ENCODE results near the gene GALNT9.

The GALNT9 gene

DNA sequence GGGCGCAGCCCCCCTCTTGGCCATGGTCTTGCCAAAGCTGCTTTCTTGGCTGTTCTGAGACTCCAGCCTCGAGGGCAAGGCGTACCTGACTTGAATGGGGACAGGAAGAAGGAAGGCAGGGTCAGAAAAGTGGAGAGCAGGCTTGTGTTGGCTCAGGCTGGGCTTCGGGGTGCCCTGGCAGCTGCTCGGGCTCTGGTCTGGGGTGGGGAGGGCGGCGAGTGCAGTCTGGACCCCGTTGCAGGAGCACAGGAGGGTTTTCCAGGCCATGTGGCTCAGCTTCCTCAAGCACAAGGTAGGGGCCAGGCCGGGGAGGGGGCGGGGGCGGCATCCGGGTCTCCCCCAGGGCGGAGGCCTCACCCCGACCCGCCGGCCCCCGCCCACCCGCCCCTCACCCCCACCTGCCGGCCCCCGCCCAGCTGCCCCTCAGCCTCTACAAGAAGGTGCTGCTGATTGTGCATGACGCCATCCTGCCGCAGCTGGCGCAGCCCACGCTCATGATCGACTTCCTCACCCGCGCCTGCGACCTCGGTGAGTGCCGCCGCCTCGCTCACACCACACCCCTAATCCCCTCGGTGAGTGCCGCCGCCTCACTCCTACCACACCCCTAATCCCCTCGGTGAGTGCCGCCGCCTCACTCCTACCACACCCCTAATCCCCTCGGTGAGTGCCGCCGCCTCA lies 180.9 kb downstream of the GALNT9 start:
- in situ Hi-C loops (cut with MboI; ENCODE audit: low pct_unique_long_range_greater_than_20kb, low sequenced_read_pairs) = no loop called here
- no peak for DNase-seq

DNA sequence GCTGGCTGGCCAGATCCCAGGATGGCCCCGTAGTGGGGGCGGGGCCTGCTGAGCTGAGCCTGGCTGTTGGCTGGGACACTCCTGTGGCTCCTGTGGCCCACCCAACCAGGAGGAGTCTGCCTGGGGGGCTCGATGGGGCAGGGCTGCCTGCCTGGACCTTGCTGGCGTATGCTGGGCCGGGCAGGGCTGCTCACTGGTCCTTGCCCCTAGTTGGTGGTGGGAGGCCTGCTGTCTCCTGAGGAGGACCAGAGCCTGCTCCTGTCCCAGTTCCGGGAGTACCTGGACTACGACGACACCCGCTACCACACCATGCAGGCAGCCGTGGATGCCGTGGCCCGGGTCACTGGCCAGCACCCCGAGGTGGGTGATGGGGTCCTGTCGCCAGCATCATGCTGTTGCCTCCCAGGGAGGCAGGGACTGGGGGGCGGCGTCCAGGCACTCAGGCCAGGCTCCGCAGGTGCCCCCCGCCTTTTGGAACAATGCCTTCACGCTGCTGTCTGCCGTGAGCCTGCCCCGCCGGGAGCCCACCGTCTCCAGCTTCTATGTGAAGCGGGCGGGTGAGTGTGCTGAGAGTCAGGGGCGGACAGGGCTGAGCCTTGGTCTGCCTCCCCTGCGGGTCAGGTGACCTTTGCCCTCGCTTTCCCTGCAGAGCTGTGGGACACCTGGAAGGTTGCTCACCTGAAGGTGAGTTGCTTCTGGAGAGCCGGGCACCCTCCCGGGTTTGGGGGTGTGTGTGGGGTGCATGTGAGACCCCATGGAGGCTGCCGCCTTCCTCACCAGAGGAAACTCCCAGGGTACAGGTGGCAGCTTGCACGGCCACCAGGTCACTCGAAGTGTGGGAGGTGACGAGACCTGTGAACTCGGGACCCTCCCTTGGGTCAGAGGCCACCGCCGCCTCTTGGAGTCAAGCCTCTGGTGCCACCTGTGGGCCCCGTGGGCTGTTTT lies 181.7 kb downstream of the GALNT9 start:
- in situ Hi-C loops (cut with MboI; ENCODE audit: low pct_unique_long_range_greater_than_20kb, low sequenced_read_pairs) = no loop called here
- DNase-seq = no peak

DNA sequence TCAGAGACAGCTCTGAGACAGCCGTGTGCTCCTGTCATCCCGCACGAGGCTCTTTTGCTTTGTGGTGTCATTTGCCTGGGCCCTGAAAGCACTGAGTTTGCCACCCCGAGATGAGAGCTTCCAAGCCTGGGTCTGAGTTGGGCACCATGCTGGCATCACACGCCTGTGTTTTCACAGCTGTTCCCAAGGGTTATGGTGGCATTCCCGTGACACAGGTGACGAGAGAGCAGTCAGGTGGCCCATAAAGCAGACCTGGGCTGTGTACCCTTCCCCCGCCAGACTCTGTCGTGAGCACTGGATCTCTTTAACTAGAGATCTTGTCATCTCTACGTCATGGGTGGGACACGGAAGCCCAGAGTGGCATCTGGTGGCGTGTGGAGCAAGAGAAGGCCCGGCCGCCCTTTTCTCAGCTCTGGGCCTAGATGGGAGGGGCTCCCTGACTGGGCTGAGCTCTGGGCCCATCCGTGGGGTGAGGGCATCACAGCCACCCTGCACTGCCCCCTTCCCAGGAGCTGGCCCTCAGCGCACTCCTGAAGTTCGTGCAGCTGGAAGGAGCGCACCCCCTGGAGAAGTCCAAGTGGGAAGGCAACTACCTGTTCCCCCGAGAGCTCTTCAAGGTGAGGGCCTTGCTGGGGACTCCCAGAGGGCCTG lies 182.5 kb downstream of the GALNT9 start:
- no peak for DNase-seq
- in situ Hi-C loops (cut with MboI; ENCODE audit: low pct_unique_long_range_greater_than_20kb, low sequenced_read_pairs) = no loop called here
